ENCODE results near the gene E4F1. TPM values are rescaled to one million over a fixed set of nuclear protein-coding genes. Genes with fewer than 3 reads are reported as not detected.

Gene E4F1
- total and polyA plus RNA-seq, 2 donors from 2014 or later = 13.6 to 26.0 TPM

DNA sequence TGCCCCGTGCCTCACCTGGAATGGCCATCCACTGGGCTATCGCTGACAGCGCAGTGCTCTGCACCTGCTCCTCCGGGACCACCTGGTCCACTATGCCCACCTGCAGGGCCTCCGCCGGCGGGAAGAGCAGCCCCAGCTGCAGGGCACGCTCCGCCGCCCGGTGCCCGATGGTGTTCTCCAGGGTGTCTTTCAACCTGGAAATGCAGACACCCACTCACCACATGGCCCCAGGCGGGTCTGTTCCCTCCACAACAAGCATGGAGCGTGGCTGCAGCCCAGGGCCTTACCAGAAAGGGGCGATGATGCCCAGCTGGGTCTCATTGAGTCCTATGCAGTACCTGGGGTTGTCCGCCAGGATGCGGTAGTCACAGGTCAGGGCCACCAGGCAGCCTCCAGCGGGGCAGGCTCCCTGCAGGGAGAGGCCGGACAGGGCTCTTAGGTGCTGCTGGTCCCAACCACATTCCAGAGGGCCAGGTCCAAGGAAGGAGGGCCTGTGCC is 19.7 kb downstream of the E4F1 start:
- H3K4me3 ChIP-seq (ENCODE audit: low read length in 3 of 3) = no peak overlapping the region
- no peaks in the 10 kb centered on the region for H3K27me3 ChIP-seq (ENCODE audit: control insufficient read depth, insufficient read depth, low read length)
- no peak for FAIRE-seq
- H3K27ac ChIP-seq (ENCODE audit: low read depth in 2 of 2, low read length in 2 of 2) = no peak overlapping the region
- peak in 1 of 5 donors; percentile 73 for DNase-seq
- peaks cover 0 to 40% (median 15%) of the 10 kb centered on the region in 3 donors for H3K36me3 ChIP-seq (ENCODE audit: control insufficient read depth in 2 of 3, insufficient read depth in 3 of 3, low read length in 3 of 3)
- no peaks in the 10 kb centered on the region for H3K9me3 ChIP-seq (ENCODE audit: control insufficient read depth in 2 of 3, insufficient read depth in 1 of 3, low read length in 3 of 3)
- no peaks in the 10 kb centered on the region for H3K4me1 ChIP-seq (ENCODE audit: control insufficient read depth in 2 of 3, insufficient read depth in 2 of 3, low read depth in 1 of 3, low read length in 3 of 3)
- H3K9ac ChIP-seq (ENCODE audit: low read length in 3 of 3) = no peak overlapping the region
- intact Hi-C loops (cut with DNase I) = no loop called here
- TF ChIP-seq CTCF (IDR thresholded peaks at IDR 0.05; ENCODE audit: borderline replicate concordance, extremely low read depth, insufficient read depth) = no peak

DNA sequence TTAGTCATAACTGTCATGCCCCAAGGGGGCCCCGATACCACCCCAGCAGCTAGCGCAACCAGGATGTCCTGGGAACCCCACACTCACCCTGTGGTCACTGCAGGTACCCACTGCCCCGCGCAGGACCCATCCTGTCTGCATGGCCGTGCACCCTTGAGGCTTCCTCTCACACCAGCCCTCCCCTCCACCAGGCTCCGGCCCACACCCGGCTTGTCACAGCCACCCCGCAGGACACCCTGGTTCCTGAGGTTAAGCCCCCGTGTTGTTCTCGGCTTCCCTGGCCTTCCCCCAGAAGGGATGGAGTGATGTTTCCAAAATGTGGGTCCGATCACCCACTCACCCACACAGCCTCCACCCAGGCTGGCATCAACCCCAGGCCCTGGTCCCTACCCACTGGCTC is 20.4 kb downstream of the E4F1 start:
- no peaks in the 10 kb centered on the region for H3K9me3 ChIP-seq (ENCODE audit: control insufficient read depth in 2 of 3, insufficient read depth in 1 of 3, low read length in 3 of 3)
- FAIRE-seq (no peak), DNase-seq (peak in 1 of 5 donors; percentile 71)
- no peak overlapping the region for H3K27ac ChIP-seq (ENCODE audit: low read depth in 2 of 2, low read length in 2 of 2)
- H3K36me3 ChIP-seq (ENCODE audit: control insufficient read depth in 2 of 3, insufficient read depth in 3 of 3, low read length in 3 of 3) = peaks cover 0 to 40% (median 15%) of the 10 kb centered on the region in 3 donors
- no peaks in the 10 kb centered on the region for H3K27me3 ChIP-seq (ENCODE audit: control insufficient read depth, insufficient read depth, low read length)
- TF ChIP-seq CTCF (IDR thresholded peaks at IDR 0.05; ENCODE audit: borderline replicate concordance, extremely low read depth, insufficient read depth) = no peak
- H3K4me3 ChIP-seq (ENCODE audit: low read length in 3 of 3) = no peak overlapping the region
- H3K4me1 ChIP-seq (ENCODE audit: control insufficient read depth in 2 of 3, insufficient read depth in 2 of 3, low read depth in 1 of 3, low read length in 3 of 3) = no peaks in the 10 kb centered on the region
- no peak overlapping the region for H3K9ac ChIP-seq (ENCODE audit: low read length in 3 of 3)
- intact Hi-C loops (cut with DNase I) = no loop called here

- Histone ChIP-seq H3K27ac (ENCODE audit: low read depth in 2 of 2, low read length in 2 of 2) (no peak overlapping the region), H3K4me1 (ENCODE audit: control insufficient read depth in 2 of 3, insufficient read depth in 2 of 3, low read depth in 1 of 3, low read length in 3 of 3) (no peaks in the 10 kb centered on the region), H3K9me3 (ENCODE audit: control insufficient read depth in 2 of 3, insufficient read depth in 1 of 3, low read length in 3 of 3) (no peaks in the 10 kb centered on the region), H3K4me3 (ENCODE audit: low read length in 3 of 3) (no peak overlapping the region), H3K36me3 (ENCODE audit: control insufficient read depth in 2 of 3, insufficient read depth in 3 of 3, low read length in 3 of 3) (peaks cover 0 to 40% (median 15%) of the 10 kb centered on the region in 3 donors), H3K9ac (ENCODE audit: low read length in 3 of 3) (no peak overlapping the region), H3K27me3 (ENCODE audit: control insufficient read depth, insufficient read depth, low read length) (no peaks in the 10 kb centered on the region)
- FAIRE-seq = no peak
- DNase-seq = peak in 2 of 5 donors; percentile 36 to 70
- intact Hi-C loops (cut with DNase I) = no loop called here
- TF ChIP-seq CTCF (IDR thresholded peaks at IDR 0.05; ENCODE audit: borderline replicate concordance, extremely low read depth, insufficient read depth) = no peak
Observed at GRCh38 chr16:2244301-2244700, 20.9 kb downstream of the E4F1 start.

Data from kidney (tissue), 14 donors.